ENCODE data around the gene RUFY1. TPM values are rescaled to one million over a fixed set of nuclear protein-coding genes. Genes with fewer than 3 reads are reported as not detected.
"Not testable (repeated sequence)": the region's sequence is repeated elsewhere in the genome, so short reads cannot be mapped to it uniquely, and the experiment has no call there.

Gene RUFY1
- total RNA-seq, 1 experiment from 2014 or later = 63.9 TPM

DNA sequence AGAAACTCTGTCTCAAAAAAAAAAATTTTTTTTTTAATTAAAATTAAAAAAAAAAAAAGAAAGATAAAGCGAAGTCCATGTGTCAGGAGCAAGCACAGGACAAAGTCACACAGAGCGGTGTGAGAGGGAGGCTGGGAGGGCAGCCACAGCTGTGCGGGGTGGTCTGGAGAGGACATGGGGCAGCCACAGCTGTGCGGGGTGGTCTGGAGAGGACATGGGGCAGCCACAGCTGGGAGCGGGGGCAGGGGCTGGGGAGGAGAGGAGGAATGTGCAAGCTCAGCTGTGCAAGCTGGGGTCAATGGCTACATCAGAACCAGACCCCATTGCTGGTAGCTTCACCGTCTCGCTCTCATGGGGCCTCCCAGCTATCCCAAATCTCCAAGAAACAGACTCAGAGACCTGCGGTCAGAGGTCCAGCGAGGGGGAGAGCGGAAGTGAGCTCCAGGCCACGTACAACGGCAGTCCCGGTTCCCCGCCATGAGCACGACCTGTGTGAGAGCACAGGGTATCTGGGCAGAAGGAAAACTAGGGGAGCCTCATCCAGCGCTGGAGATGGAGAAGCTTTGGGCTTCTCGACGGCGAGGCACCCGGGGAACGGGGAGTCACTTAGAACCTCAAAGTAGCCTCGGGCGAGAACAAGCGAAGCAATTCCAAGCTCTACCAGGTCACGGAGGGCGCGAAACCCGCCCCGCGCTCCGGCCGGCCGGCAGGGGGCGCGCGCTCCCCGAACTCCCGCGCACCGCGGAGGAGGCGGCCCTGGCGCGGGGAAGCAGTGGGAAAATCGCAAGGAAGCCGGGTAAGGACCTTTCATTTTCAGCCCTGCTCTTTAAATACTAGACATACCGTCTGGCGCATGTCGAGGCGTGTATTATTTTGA lies 107.2 kb downstream of the RUFY1 start:
- H3K79me2 ChIP-seq (ENCODE audit: low read depth); H3K27ac ChIP-seq; H3K4me3 ChIP-seq; H3K4me2 ChIP-seq; H3K9me3 ChIP-seq (ENCODE audit: insufficient read depth, low read depth); H3K4me1 ChIP-seq (replicated peaks; ENCODE audit: insufficient read depth); H3F3A ChIP-seq (ENCODE audit: insufficient read depth, low read depth); H3K9me2 ChIP-seq (ENCODE audit: insufficient read depth); BruUV-seq (replicated peaks); H2AFZ ChIP-seq; H3K27me3 ChIP-seq (ENCODE audit: insufficient read depth, low read depth); H4K20me1 ChIP-seq (ENCODE audit: insufficient read depth); intact Hi-C loops (cut with micrococcal nuclease; ENCODE audit: unreplicated experiment); CTCF ChIA-PET; H3K36me3 ChIP-seq (ENCODE audit: low read depth); POLR2A ChIA-PET (ENCODE audit: unreplicated experiment): not testable (repeated sequence)
- DNase-seq = peak in 1 of 2 experiments; percentile 25

DNA sequence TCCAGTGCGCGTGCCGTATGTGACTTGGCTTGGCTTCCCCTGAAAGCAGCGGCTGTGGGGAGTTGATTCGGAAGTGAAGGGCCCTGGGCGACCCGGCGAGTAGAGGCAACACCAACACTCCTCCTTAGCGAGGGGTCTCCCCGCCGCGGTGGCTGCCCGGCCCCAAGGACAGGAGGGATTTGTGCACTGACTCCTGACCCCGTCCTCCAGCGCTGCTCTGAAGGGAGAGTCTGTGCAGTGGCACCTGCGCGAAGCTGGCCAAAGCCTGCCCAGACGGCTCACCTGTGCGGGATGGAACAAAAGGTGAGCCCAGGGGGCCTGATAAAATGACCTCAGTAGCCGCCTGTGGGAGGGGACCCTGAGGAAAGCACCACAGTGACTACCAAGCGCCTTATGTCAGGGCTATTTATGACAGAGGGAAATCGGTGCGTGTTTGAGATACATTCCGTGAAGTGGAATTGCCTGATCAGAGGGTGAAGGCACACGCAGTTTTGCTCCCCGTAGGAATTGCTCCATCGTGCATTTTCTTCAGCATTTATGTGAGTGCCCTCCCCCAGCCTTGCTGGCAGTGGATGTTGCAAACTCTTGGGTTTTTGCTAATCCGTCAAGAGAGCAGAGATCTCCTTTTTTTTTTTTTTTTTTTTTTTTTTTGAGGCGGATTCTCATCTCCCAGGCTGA lies 108.0 kb downstream of the RUFY1 start:
- H3K27ac ChIP-seq, DNase-seq: not testable (repeated sequence)

More for the DNA sequence above, 108.0 kb downstream of the RUFY1 start:
- peak overlapping the region; percentile 55; the same call in 1 of the 2 replicates for H3K4me3 ChIP-seq
- H3K27me3 ChIP-seq (ENCODE audit: insufficient read depth, low read depth); H3K36me3 ChIP-seq (ENCODE audit: low read depth); H3K9me2 ChIP-seq (ENCODE audit: insufficient read depth); H3K9me3 ChIP-seq (ENCODE audit: insufficient read depth, low read depth); POLR2A ChIA-PET (ENCODE audit: unreplicated experiment); intact Hi-C loops (cut with micrococcal nuclease; ENCODE audit: unreplicated experiment); H3K79me2 ChIP-seq (ENCODE audit: low read depth); H3F3A ChIP-seq (ENCODE audit: insufficient read depth, low read depth); H3K4me1 ChIP-seq (replicated peaks; ENCODE audit: insufficient read depth); H4K20me1 ChIP-seq (ENCODE audit: insufficient read depth); CTCF ChIA-PET: not testable (repeated sequence)
- BruUV-seq (replicated peaks) = TSS peak; percentile 88
- peak overlapping the region; percentile 85 for H3K4me2 ChIP-seq
- peak overlapping the region; percentile 84 for H2AFZ ChIP-seq

Other genes with a start within 250 kb of the RUFY1 start
- gene ADAMTS2, start 205.1 kb upstream of the RUFY1 start, total RNA-seq (2021) = not detected in 2 replicates
- 626 and 723 TPM in 2 replicates for gene HNRNPH1, start 73.1 kb downstream of the RUFY1 start, total RNA-seq (2021)
- gene CBY3, start 130.5 kb downstream of the RUFY1 start, total RNA-seq (2021) = not detected in 2 replicates
- 712 and 792 TPM in 2 replicates for gene CANX, start 148.4 kb downstream of the RUFY1 start, total RNA-seq (2021)
- 25.7 and 34.0 TPM in 2 replicates for gene MAML1, start 182.3 kb downstream of the RUFY1 start, total RNA-seq (2021)
- 9.7 and 14.4 TPM in 2 replicates for gene LTC4S, start 243.4 kb downstream of the RUFY1 start, total RNA-seq (2021)

Measured in PC-9 (cell line).